BE2C (cell line): ENCODE measurements around the gene CCDC201.
A peak's percentile ranks its signal among the peaks of the same experiment; 100 is the strongest.

Source experiments
- DNase-seq: peaks from one replicate; pipeline ENCODE4 v3.0.0-alpha.2; 2020
- H3K27me3 ChIP-seq: fragments of 250-450 bp; sonication (Bioruptor Pico); 2 replicates; pipeline ENCODE4 v1.5.1; 2020; ENCODE audit warnings: mild to moderate bottlenecking
- H3K36me3 ChIP-seq: fragments of 250-450 bp; sonication (Bioruptor Pico); 2 replicates; pipeline ENCODE4 v1.5.1; 2020; ENCODE audit warnings: mild to moderate bottlenecking
- H3K4me1 ChIP-seq: fragments of 250-450 bp; sonication (Bioruptor Pico); 2 replicates; pipeline ENCODE4 v1.5.1; 2020
- H3K4me3 ChIP-seq: 2 replicates; pipeline ENCODE4 v1.5.1; 2011; ENCODE audit warnings: low read depth, low read length
- H3K9me3 ChIP-seq: fragments of 250-450 bp; sonication (Bioruptor Pico); 2 replicates; pipeline ENCODE4 v1.5.1; 2020
- TF ChIP-seq, protein P1 (sequence below): IDR thresholded peaks from 2 replicates; pipeline ENCODE4 v1.5.1; 2012; ENCODE audit warnings: mild to moderate bottlenecking, low read depth, low read length

Gene CCDC201

GRCh38 chr7:45888993-45889366 lies 16.1 kb upstream of the CCDC201 start:
- peaks cover 41% of the 10 kb centered on the region for H3K27me3 ChIP-seq
- no peak for DNase-seq
- no peak overlapping the region for H3K4me3 ChIP-seq
- no peaks in the 10 kb centered on the region for H3K9me3 ChIP-seq
- no peaks in the 10 kb centered on the region for H3K36me3 ChIP-seq
- H3K4me1 ChIP-seq: no peaks in the 10 kb centered on the region
- TF ChIP-seq, protein P1, sequence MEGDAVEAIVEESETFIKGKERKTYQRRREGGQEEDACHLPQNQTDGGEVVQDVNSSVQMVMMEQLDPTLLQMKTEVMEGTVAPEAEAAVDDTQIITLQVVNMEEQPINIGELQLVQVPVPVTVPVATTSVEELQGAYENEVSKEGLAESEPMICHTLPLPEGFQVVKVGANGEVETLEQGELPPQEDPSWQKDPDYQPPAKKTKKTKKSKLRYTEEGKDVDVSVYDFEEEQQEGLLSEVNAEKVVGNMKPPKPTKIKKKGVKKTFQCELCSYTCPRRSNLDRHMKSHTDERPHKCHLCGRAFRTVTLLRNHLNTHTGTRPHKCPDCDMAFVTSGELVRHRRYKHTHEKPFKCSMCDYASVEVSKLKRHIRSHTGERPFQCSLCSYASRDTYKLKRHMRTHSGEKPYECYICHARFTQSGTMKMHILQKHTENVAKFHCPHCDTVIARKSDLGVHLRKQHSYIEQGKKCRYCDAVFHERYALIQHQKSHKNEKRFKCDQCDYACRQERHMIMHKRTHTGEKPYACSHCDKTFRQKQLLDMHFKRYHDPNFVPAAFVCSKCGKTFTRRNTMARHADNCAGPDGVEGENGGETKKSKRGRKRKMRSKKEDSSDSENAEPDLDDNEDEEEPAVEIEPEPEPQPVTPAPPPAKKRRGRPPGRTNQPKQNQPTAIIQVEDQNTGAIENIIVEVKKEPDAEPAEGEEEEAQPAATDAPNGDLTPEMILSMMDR: no peak

GRCh38 chr7:45888185-45888992 lies 15.5 kb upstream of the CCDC201 start, which contains the start of gene IGFBP1:
TSS of gene IGFBP1 (plus strand) at chr7:45888488. CDS start at chr7:45888653, 165 bp downstream.
- Histone ChIP-seq H3K9me3 (no peaks in the 10 kb centered on the region), H3K4me1 (no peaks in the 10 kb centered on the region), H3K4me3 (peak within 1 kb of the TSS; percentile 24; the same call in 1 of the 2 replicates), H3K27me3 (peaks cover 37% of the 10 kb centered on the region), H3K36me3 (no peaks in the 10 kb centered on the region)
- peak; percentile 30 for DNase-seq
- TF ChIP-seq, protein P1: no peak

DNA sequence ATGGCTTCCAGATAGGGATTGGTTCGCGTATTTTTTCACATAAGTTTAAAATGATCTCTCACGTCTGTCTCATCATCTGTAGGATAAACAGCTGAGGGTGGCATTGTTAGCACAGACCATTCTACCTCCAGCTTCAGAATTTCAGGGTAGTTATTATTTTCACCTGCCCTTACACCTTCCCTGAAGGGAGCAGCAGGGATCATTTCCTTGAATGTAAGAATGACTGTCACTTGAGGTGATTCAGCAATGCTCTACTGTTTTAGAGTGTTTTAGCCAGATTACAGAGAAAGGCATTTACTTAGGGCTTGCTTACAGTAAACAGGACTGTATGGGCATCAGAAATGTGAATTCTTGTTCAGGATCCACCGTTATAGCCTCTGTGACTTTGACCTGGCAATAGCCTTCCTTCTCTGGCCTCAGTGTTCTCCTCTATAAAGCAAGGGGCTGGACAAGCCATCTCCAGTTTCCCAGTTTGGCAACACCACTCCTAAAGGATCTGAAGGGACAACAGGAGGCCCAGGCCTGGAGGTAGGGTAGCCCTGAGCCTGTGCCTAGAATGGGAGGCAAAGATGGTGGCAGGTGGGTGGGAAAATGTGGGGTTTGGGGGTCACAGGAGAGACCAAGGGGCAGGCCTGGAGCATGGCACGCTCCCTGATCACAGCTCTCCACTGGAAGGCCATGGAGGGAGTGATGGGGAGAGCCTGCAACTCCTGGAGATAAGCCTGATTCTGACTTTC lies 14.2 kb upstream of the CCDC201 start:
- H3K4me1 ChIP-seq: no peaks in the 10 kb centered on the region
- no peak overlapping the region for H3K4me3 ChIP-seq
- no peak for DNase-seq
- no peaks in the 10 kb centered on the region for H3K36me3 ChIP-seq
- peaks cover 37% of the 10 kb centered on the region for H3K27me3 ChIP-seq
- no peaks in the 10 kb centered on the region for H3K9me3 ChIP-seq
- TF ChIP-seq, protein P1: no peak

GRCh38 chr7:45885264-45885882 lies 12.5 kb upstream of the CCDC201 start:
- TF ChIP-seq, protein P1: no peak
- H3K9me3 ChIP-seq: no peaks in the 10 kb centered on the region
- H3K4me1 ChIP-seq: no peaks in the 10 kb centered on the region
- H3K27me3 ChIP-seq: peaks cover 33% of the 10 kb centered on the region
- no peak for DNase-seq
- H3K4me3 ChIP-seq: no peak overlapping the region
- no peaks in the 10 kb centered on the region for H3K36me3 ChIP-seq

DNA sequence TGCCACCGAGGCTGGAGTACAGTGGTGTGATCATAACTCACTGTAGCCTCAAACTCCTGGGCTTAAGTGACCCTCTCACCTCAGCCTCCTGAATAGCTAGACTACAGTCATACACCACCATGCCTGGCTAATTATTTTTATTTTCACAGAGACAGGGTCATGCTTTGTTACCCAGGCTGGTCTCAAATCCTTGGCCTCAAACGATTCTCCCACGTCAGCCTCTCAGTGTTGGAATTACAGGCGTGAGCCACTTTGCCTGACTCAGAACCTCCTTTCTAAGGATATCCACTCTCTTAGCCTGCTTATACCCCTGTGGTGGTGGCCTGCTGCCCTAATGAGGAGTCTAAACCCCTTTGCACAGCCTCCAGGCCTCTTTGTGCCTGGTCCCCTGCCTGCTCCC lies 11.3 kb upstream of the CCDC201 start:
- no peaks in the 10 kb centered on the region for H3K36me3 ChIP-seq
- TF ChIP-seq, protein P1: no peak
- no peak for DNase-seq
- no peaks in the 10 kb centered on the region for H3K4me1 ChIP-seq
- H3K4me3 ChIP-seq: no peak overlapping the region
- no peaks in the 10 kb centered on the region for H3K9me3 ChIP-seq
- peaks cover 21% of the 10 kb centered on the region for H3K27me3 ChIP-seq
